Fibroblast of the conjunctiva (primary cell): ENCODE measurements around the gene KLK11.

Experiments used
- DNase-seq: peaks from one replicate; pipeline ENCODE4 v3.0.0-alpha.2; 2010; ENCODE audit warnings: low read depth

KLK11 gene, protein sequence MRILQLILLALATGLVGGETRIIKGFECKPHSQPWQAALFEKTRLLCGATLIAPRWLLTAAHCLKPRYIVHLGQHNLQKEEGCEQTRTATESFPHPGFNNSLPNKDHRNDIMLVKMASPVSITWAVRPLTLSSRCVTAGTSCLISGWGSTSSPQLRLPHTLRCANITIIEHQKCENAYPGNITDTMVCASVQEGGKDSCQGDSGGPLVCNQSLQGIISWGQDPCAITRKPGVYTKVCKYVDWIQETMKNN

DNA sequence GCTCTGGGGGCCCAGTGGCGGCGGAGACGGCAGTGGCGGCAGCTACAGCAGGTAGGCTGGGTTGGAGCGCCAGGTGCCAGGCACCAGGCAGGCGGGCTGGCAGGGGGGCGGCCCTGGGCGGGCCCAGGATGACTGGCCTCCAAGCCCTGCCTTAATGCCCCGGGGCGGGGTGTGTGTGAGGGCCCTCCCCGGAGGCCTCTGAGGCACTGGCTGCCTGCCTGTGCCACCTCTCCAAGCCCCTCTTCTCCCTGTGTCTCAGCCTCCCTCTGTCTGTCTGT, at the start of gene KLK11:
KLK11 (minus strand) TSS at position 63 of the 278 bp plus-strand sequence. CDS start 985 bp downstream, outside the sequence.
- no peak for DNase-seq

DNA sequence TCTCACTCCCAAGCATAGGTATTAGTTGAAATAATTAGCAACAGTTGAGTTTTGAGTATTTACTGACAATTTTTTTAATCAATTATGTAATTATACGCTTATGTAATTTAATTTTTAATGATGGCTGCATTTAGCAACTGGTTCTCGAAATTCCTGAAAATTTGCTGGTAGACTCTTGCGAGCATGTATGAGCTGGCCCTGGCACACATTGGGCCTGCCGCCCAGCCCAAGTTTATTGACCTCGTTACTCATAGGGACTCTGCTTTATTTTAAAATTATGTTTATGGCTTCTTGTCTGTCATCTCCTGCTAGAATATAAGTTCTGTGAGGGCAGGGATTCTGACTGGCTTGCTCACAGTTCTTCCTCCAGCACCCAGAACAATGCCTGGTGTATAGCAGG, 49.6 kb upstream of the KLK11 start:
- DNase-seq = no peak

DNA sequence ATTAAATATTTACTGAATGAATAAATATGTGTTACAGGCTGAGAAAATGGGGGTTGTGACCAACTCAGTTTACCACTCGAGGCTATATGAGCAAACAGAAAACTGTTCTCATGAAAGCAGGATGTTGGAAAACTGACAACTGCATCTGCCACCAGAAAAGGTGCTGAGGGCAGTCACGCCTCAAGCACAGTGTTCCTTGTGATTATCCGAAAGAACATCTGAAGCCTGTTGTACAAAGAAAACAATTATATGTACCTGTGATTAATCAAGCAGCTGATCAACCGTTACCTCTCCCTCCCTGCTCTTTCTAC, 44.6 kb upstream of the KLK11 start:
- no peak for DNase-seq

DNA sequence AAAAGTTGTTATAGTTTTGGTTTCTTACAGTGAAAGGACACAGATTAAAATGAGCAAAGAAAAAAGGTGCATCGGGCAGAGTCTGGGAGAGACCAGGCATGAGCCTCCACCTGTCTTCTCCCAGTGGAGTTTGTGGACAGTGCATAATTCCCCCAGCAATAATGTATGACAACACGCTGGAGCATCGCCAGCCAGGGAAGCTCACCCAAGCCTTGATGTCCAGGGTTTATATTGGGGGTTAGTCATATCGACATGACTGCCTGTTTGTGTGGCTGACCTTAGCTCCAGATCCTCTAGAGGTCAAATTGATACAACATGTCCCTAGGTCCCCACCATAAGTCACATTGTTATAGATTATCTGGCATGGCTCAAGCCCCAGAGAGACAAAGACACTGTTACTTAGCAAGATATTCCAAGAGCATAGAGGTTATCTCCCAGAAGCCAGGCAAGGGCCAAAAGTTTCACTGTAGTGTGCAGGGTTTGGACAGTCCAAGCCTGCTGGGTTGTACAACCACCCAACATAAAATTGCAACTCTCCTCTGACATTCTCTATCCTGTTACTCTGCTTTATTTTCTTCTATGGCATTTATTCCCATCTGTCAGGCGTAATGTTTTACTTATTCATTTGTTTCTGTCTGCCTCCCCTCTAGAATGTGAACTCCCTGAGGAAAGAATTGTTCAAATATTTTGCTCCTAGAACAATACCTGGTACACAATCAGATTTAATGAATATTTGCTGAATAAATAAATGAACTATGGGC, 44.1 kb upstream of the KLK11 start:
- no peak for DNase-seq

DNA sequence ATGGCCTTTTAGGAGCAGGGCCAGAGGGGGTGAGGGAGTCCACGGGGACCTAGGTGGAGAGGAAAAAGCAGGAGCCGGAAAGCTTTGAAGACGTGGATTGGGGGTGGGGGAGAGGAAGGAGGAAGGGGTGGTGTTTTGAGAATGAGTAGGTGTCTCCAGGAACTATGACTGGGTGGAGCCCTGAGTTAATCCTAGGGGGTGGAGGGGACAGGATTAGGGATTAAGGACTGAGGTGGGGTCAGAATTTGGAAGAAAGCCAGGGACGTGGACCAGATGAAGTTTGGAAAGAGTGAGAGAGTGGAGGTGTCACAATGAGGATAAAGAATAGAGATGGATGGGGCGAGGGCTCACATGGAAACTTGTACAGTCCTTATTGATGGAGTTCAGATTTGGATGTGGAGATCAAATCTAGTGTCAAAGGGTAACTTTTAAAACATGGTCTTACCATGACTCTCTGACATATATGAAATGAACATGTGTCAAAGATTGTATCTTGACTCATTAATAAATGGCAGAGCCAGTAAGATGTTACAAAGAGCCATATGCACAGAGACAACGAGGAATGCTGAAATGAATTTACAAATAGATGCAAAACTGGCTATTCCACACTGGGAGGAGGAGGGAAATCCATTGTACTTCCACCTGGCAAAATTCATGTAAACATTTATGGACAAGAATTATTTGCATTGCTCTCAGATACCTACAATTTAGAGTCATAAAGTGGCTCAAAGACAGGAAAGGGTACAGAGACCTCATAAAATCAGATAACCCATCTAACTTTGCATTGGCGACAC, 40.2 kb upstream of the KLK11 start:
- DNase-seq = no peak

DNA sequence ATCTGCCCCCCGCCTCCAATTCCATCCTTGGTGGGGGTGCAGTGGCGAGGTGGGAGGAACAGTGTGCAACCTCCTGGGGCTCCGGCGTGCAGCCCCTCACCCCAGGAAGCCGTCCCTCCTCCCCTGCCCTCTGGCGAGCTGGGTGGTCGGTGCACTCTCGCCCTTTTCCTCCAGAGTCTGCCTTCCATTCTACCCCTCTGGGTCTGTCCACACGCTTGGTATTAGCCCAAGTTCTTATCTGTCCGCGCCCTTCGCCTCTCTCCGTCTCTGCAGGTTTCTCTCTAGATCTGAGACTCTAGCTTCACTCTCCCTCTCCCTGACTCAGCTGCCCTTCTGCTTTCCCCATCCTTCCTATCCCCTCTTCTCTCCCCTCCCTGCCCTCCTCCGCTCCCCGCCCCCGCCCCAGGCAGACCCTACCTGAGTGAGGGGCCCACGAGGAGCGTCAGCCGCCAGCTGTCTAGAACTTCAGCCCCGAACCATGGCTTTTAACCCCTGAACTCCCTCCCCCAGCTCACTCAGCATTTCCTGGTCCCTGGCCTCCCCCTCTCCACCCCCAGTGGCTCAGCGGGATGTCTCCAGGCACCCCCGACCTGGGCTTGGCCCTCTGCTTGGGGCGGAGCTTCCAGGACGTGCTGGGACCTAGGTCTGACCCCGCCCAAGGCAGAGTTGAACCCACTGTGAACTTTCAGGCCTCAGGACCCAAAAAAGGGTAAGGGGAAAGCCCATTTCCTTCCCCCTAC, 39.0 kb upstream of the KLK11 start:
- no peak for DNase-seq

DNA sequence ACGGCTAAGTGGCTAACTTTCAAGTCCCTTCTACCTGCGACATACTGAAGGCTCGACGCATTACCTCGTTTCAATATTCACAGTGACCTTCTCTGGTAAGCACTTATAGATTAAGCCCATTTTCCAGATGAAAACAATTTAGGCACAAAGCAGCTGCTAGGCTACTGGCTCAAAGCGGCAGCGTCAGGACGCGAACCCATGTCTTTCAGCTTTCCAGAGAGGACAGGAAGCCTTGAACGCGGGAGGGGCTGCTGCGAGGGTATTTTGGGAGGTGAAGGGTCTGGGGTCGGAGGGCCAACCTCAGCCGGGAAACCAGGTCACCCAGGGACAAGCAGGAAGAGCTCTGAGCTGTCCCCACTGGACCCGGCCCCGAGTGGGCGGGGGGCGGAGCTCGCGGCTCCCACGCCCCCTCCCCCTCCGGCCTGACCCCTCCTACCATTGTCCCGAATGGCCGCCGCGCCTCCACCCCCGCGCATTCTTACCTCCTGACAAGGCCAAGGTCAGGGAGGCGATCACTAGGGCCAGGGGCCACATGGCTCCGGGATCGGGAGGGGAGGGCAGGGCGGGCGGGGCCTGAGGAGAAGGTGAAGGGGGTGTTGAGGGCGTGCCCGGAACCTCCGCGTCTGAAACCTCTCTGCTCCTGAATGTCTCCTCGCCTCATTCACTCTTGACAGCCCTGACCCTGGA, 38.3 kb upstream of the KLK11 start, which contains the start of gene KLK13:
KLK13 (minus strand) TSS at position 559 of the 687 bp plus-strand sequence; CDS start at position 534, 25 bp downstream.
- no peak for DNase-seq

DNA sequence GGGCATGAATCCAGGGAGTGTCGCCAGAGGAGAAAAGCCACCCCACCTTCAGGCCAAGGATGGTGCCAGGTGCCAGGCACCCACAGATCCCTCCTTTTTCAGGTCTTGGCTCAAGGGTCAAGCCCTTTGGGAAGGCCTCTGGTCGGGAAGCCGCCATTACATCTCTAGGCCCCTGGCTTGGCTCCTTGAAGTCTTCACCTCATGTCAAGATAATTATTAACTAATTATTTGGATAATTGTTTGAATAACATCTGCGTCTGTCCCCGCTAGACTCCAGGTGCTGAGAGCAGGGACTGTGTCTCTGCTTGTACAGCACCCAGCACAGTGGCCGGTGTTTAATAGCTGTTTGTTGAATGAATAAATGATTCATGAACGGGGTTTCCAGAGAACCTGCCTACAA, 37.2 kb upstream of the KLK11 start:
- no peak for DNase-seq

DNA sequence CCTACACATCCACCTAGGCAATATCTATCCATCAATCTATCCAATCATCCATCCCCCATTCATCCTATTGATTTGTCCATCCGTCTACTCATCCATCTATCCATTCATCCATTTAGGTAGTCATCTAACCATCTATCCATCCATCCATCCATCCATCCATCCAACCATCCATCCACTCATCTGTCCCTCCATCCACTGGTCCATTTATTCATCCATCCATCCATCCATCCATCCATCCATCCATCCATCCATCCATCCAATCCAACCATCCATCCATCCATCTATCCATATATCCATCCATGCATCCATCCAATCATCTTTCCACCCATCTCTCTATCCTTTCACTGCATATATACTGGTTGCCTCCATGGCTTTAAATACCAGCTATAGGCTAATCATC, 34.6 kb upstream of the KLK11 start:
- no peak for DNase-seq

DNA sequence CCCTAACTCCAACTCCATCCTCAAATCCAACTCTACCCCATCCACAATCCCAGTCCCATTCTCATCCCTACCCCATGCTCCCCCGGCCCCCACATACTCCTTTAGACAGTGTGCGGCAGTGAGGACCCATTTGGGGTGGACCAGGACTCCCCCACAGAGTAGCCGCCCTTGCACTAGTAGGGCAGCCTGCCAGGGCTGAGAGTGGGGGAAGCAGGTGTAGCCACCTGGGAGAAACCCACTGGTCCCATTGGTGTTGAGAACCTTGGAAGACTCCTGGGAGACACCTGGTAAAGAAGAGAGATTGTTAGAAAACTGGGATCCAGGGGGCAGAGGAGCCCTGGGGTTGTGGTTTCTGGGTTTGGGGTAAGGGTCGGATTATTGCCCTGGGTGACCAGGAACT, 33.9 kb upstream of the KLK11 start:
- no peak for DNase-seq

DNA sequence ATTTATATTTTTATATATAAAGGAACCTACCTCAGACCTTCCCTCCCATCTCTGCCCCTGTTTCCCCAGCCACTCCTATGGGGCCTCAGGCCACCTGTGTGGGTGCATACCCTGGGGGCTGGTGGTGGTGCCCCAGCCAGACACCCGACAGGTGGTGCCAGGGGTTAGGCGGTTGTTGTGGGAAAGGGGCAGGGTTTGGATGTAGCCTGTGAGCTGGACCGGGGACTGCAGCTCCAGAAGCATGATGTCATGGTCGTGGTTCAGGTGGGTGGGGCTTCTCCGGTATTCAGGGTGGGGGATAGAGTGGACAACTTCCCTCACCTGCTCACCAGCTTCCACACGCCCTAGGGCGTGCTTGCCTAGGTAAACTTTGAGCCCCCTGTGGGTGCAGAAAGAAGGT, 33.3 kb upstream of the KLK11 start:
- no peak for DNase-seq

DNA sequence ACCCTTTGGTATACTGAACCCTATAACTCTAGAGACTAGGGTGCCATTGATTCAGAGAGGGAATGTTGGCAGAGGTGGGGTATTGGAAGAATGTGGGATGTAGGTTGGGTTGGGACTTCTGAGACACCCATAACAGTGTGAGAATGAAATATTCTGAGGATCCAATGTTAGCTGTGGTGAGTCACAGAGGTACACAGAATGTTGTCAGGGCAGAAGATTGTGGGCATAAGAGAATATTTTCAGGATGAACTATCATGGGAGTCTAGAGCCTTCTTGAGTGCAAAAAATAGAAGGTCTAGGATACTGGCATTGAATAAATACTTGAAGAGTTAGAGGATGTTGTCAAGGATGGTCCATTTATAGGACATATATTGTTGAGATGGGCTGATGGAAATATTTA, 29.4 kb upstream of the KLK11 start:
- no peak for DNase-seq

DNA sequence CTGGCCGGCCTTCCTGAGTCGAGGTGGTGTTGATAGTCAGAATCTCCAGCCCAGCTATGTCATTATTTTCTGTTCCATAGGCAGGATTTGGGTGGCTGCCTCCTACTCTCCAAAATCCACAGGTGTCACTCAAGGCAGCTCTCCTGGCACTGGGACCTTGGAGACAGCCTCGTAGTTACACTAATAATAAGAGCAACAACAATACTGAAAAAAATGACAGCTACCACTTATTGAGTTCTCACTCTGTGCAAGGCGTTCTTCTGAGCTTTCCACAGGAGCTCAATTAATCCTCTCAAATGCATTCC, 20.6 kb upstream of the KLK11 start:
- no peak for DNase-seq

DNA sequence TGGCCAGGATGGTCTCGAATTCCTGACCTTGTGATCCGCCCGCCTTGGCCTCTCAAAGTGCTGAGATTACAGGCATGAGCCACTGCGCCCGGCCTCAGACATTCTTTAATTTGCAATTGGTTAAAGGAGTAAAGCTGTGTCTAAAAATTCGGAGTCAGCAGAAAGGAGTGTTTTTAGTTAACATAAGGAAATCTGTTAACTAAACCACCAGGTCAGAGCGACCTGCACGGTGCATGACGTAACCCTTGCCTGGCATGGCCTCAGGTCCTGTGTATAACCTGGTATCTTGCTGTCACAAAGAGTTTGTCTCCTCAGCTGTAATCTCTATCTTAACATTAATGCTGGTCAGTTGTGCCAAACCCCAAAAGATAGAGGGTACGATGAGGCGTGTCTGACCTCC, 17.9 kb upstream of the KLK11 start:
- DNase-seq = no peak

DNA sequence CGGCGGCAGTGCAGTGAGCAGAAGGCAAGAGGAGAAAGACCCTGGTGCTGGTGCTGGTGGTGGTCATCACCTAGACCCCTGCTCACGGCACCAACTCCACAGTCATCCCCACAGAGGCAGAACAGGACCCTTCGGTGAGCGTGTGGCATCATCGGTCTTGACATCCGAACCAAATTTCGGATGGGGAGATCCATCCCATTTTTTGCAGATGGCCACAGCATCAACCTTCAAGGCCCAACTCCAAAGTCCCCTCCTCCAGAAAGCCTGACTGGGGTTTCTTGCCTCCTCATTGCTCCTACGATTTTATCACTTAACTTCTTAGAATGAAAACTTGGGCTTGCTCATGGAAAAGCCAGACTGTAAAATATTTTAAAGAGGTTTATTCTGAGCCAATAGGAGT, 17.1 kb upstream of the KLK11 start:
- no peak for DNase-seq

DNA sequence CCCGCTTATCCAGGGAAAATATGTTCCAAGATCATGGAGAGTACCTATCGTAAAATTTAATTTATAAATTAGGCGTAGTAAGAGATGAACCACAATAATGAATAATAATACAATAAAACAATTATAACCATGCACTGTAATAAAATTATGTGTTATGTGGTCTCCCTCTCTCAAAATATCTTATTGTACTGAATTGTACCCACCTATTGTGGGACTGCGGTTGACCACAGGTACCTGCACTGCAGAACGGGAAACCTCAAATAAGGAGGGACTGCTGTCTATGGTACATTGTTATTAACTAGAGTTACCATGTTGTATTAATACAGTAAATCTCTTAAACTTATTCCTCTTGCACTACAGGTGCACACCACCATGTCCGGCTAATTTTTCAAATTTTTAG, 13.7 kb upstream of the KLK11 start:
- DNase-seq = no peak

DNA sequence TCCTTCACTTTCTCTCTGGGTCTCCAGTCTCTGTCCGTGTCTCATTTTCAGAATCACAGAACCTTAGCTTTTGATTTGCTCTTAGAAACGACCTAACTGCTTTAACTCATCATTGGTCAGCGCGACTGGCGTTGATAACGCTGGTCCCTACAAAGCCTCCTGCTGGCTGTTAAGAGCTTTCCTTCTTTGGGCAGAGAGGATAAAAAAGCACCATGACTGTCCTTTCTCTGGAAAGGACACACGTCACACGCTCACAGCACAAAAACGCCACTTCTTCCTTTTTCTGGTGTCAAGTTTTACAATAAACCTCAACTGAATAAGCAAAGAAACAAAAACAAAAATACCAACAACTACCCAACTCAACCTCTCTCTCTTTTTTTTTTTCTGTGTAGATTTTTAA, 10.1 kb upstream of the KLK11 start:
- no peak for DNase-seq

DNA sequence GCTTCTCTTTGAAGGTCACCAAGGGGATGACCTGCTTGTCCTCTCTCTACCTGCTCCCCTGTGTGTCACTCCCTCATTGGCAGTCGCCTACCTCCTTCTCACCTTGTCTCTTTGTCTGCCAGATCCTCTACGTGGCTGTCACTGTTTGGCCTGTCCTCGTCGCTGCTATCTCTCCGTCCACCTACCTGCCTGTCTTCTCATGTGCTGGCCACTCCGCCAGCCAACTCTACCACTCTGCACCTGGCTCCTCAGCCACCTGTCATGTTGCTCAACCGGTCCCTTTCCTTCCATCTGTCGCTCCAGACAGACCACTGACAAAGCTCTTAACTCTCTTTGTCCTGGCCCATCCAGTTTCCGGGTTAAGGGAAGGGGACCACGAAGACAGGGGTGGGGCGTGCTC, 8.3 kb upstream of the KLK11 start, which contains the start of gene KLK12:
KLK12 (minus strand) TSS at position 299 of the 400 bp plus-strand sequence. CDS start 381 bp downstream, outside the sequence.
- DNase-seq = no peak

DNA sequence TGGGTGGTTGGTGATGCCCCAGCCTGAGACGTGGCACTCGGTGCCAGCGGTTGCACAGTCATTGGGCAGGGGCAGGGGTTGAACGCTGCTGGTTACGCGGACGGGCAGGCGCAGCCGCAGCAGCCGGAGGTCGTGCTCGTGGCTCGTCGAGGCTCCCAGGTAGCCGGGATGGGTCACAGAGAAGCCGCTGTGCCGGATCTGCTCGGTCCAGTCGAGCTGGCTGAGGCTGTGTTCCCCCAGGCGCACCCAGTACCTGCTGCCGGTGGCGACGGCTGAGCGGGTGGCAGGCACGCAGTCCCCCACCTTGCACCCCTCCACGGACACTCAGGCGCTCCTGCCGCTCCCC, 5.4 kb upstream of the KLK11 start:
- no peak for DNase-seq

DNA sequence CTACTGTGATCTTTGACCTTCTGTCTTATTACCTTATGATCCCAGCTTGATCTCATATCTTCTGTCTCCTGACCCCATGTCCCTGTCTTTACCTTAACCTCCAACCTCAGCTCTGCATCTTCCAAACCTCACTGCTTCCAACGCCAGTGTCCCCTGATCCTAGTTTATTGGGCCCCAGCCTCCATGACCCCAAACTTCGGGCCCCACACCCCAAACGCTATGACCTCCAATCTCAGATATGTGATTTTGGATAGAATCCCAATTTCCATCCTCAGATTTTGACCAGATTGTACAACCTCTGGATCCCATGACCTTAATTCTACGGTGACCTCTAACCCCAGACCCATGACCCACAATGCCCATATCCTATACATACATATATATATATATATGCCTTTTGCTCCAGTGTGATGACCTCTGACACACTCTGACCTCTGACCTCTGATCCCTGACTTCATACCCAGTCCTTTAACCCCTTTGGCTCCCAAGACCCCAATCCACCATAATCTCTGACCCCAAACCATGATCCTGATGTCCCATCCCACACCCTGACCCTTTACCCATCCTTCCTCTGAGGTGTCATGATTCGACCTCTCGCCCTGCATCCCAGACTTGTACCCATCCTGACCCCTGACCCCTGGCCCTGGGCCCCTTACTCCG, 4.9 kb upstream of the KLK11 start:
- no peak for DNase-seq

DNA sequence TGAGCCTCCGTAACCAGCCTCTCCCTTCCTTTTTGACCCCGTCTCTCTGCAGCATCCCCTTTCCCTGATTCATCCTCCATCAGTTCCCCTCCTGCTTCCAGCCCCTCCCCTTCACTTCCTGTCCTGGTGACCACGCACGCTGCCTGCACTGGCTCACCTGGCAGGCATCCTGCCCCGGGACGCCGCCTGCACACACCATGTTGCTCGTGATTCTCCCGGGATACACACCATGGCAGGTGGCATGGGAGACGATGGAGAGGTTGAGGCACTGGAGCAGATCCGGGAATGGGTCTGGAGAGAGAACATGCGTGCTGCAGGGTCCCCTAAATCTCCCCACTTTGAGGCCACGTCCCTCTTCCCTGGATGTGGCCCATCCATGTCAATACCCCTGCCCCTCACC, 4.2 kb upstream of the KLK11 start:
- no peak for DNase-seq

DNA sequence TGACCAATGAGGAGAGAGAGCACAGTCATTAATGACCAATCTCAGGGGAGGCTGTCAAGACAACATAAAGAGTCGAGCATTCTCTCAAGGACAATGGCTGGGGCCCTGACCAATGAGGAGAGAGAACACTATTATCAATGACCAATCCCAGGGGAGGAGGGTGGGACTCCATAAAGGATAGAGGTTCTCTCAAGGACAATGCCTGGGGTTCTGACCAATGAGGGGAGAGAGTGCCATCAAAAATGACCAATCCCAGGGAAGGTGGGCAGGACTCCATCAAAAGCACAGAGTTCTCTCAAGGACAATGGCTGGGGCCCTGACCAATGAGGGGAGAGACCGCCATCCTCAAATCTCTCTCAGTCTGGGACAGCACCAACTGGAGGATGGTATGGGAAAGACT, 3.3 kb upstream of the KLK11 start:
- no peak for DNase-seq
